ENCODE measurements around the gene SIRPA.

The SIRPA gene

DNA sequence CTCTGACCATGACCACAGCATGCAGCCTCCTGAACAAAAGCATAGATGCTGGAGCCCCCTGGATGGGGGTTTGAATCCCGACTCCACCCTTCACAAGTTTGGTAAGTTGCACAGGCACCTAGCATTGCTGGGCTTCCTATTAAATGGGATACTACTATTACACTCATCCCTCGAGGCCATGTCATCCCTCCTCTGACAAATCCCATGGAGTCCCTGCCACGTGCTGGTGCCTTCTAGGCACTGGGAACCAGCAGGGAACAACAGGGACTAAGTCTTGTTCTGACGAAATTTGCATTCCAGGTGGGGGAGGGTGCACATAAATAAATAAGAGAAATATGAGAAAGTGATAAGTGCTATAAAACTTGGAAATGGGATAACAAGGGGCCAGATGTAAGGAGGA lies 15.3 kb upstream of the SIRPA start:
- TF ChIP-seq POLR2AphosphoS5 (IDR thresholded peaks at IDR 0.05; ENCODE audit: low read depth, low read length): no peak
- TF ChIP-seq SIN3A (IDR thresholded peaks at IDR 0.05; ENCODE audit: borderline replicate concordance, insufficient read depth, low read length): no peak
- TF ChIP-seq, protein P1, sequence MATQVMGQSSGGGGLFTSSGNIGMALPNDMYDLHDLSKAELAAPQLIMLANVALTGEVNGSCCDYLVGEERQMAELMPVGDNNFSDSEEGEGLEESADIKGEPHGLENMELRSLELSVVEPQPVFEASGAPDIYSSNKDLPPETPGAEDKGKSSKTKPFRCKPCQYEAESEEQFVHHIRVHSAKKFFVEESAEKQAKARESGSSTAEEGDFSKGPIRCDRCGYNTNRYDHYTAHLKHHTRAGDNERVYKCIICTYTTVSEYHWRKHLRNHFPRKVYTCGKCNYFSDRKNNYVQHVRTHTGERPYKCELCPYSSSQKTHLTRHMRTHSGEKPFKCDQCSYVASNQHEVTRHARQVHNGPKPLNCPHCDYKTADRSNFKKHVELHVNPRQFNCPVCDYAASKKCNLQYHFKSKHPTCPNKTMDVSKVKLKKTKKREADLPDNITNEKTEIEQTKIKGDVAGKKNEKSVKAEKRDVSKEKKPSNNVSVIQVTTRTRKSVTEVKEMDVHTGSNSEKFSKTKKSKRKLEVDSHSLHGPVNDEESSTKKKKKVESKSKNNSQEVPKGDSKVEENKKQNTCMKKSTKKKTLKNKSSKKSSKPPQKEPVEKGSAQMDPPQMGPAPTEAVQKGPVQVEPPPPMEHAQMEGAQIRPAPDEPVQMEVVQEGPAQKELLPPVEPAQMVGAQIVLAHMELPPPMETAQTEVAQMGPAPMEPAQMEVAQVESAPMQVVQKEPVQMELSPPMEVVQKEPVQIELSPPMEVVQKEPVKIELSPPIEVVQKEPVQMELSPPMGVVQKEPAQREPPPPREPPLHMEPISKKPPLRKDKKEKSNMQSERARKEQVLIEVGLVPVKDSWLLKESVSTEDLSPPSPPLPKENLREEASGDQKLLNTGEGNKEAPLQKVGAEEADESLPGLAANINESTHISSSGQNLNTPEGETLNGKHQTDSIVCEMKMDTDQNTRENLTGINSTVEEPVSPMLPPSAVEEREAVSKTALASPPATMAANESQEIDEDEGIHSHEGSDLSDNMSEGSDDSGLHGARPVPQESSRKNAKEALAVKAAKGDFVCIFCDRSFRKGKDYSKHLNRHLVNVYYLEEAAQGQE (IDR thresholded peaks at IDR 0.05; ENCODE audit: insufficient read depth in 1 of 2, low read depth in 2 of 2, low read length in 2 of 2): no peak
- TF ChIP-seq FOXP2 (optimal IDR thresholded peaks at IDR 0.05; ENCODE audit: borderline replicate concordance, extremely low read depth, extremely low read length, insufficient read depth): no peak
- no peak for TF ChIP-seq TAF1 (IDR thresholded peaks at IDR 0.05; ENCODE audit: borderline replicate concordance, insufficient read depth, low read length)

GRCh38 chr20:1880529-1881239 lies 14.5 kb upstream of the SIRPA start:
- TF ChIP-seq TAF1 (IDR thresholded peaks at IDR 0.05; ENCODE audit: borderline replicate concordance, insufficient read depth, low read length): no peak
- no peak for TF ChIP-seq POLR2AphosphoS5 (IDR thresholded peaks at IDR 0.05; ENCODE audit: low read depth, low read length)
- TF ChIP-seq SIN3A (IDR thresholded peaks at IDR 0.05; ENCODE audit: borderline replicate concordance, insufficient read depth, low read length): no peak
- TF ChIP-seq FOXP2 (optimal IDR thresholded peaks at IDR 0.05; ENCODE audit: borderline replicate concordance, extremely low read depth, extremely low read length, insufficient read depth): no peak
- TF ChIP-seq, protein P1 (IDR thresholded peaks at IDR 0.05; ENCODE audit: insufficient read depth in 1 of 2, low read depth in 2 of 2, low read length in 2 of 2): no peak

- TF ChIP-seq SIN3A (IDR thresholded peaks at IDR 0.05; ENCODE audit: borderline replicate concordance, insufficient read depth, low read length): no peak
- TF ChIP-seq POLR2AphosphoS5 (IDR thresholded peaks at IDR 0.05; ENCODE audit: low read depth, low read length): no peak
- TF ChIP-seq, protein P1 (IDR thresholded peaks at IDR 0.05; ENCODE audit: insufficient read depth in 1 of 2, low read depth in 2 of 2, low read length in 2 of 2): no peak
- no peak for TF ChIP-seq TAF1 (IDR thresholded peaks at IDR 0.05; ENCODE audit: borderline replicate concordance, insufficient read depth, low read length)
- TF ChIP-seq FOXP2 (optimal IDR thresholded peaks at IDR 0.05; ENCODE audit: borderline replicate concordance, extremely low read depth, extremely low read length, insufficient read depth): no peak
Measured at GRCh38 chr20:1881240-1881835, 13.9 kb upstream of the SIRPA start.

DNA sequence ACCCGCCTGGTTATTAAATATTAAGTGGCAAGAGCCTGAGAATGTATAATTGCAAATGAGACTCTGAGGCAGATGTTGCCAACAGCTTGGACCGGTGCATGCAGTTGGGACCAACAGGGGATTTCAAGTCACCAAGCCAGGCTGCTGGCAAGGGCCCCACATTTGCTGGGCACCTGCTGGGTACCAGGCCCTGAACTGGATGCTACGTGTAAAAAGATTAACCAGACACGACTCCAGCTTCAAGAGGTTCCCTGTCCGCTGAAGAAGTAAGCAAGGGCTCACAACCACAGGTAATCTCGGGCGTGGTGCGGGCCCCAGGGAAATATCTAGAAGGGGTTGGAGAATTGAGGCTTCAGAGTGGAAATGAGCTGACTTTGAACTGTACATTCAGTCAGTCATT lies 13.2 kb upstream of the SIRPA start:
- TF ChIP-seq POLR2AphosphoS5 (IDR thresholded peaks at IDR 0.05; ENCODE audit: low read depth, low read length) (no peak), TAF1 (IDR thresholded peaks at IDR 0.05; ENCODE audit: borderline replicate concordance, insufficient read depth, low read length) (no peak)

DNA sequence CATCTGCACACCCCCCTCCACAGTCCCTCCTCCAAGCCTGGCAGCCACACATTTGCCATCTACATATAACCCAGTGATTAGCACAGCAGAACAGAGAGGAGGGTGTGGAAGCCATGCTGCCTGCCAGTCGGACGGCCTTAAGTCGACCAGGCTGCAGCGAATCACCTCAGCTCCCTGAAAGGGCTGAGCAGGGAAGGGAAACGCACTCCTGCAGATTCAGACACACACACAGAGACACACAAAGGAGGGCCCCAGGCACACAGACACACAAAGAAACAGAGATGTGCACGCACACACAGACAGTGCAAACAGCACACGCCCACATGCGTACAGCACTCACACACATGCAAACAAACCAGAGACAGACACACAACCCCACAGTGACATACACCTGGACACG lies 11.2 kb upstream of the SIRPA start:
- no peak for TF ChIP-seq FOXP2 (optimal IDR thresholded peaks at IDR 0.05; ENCODE audit: borderline replicate concordance, extremely low read depth, extremely low read length, insufficient read depth)
- TF ChIP-seq POLR2AphosphoS5 (IDR thresholded peaks at IDR 0.05; ENCODE audit: low read depth, low read length): no peak
- TF ChIP-seq, protein P1 (IDR thresholded peaks at IDR 0.05; ENCODE audit: insufficient read depth in 1 of 2, low read depth in 2 of 2, low read length in 2 of 2): no peak
- no peak for TF ChIP-seq TAF1 (IDR thresholded peaks at IDR 0.05; ENCODE audit: borderline replicate concordance, insufficient read depth, low read length)
- TF ChIP-seq SIN3A (IDR thresholded peaks at IDR 0.05; ENCODE audit: borderline replicate concordance, insufficient read depth, low read length): no peak

Data from PFSK-1 (cell line).